HCT116 (cell line): Measurements from ENCODE around the gene SUSD3. TPM values are rescaled to one million over a fixed set of nuclear protein-coding genes. Genes with fewer than 3 reads are reported as not detected.
A peak's percentile ranks its signal among the peaks of the same experiment; 100 is the strongest.

ENCODE experiments used
- ATAC-seq: fragments of 200-7000 bp; cut with Tn5 transposase; 2 replicates; pipeline ENCODE4 v1.9.1; 2020; ENCODE audit warnings: mild to moderate bottlenecking, moderate library complexity
- BruUV-seq: library from RNA; stranded (reverse); fragments of 400-500 nt; replicated peaks from 2 replicates; lab custom pipeline; 2021; lab: Mats Ljungman, UMichigan
- CTCF ChIA-PET: fragments of 300-600 bp; sonication (Branson Sonifier 250); formaldehyde crosslinking; loops from one replicate; lab custom pipeline; 2021; ENCODE audit warnings: antibody characterized with exemption; lab: Charles Lee
- POLR2A ChIA-PET: fragments of 300-600, 350-600 bp; sonication (Branson Sonifier 250); formaldehyde crosslinking; loops from one replicate; lab custom pipeline; 2021; ENCODE audit warnings: antibody characterized with exemption; lab: Charles Lee
- RAD21 ChIA-PET, 2 experiments: fragments of 300-600 bp; sonication (Branson Sonifier 250); formaldehyde crosslinking; loops; one replicate each; lab custom pipeline; 2023; ENCODE audit warnings: low total read pairs in 2 of 2; ENCODE audit not compliant: uncharacterized antibody in 2 of 2, unreplicated experiment in 2 of 2, low non-redundant PET in 1 of 2; lab: Charles Lee
- DNase-seq: peaks from one replicate; pipeline ENCODE4 v3.0.0-alpha.2; 2010; ENCODE audit warnings: low read depth, low spot score
- H2AFZ ChIP-seq: fragments of 200-600 bp; shearing (Covaris generic), sonication (generic); 2 replicates; pipeline ENCODE4 v1.6.1; 2017; ENCODE audit warnings: low read depth, mixed run types, mixed read lengths, antibody characterized with exemption, low read length; ENCODE audit not compliant: poor library complexity, severe bottlenecking
- H3K27ac ChIP-seq: 2 replicates; pipeline ENCODE4 v1.5.1; 2012; ENCODE audit warnings: low read depth, low read length
- H3K27me3 ChIP-seq: fragments of 200-600 bp; sonication (generic); 2 replicates; pipeline ENCODE4 v1.6.1; 2016; ENCODE audit warnings: mixed run types, low read length, mixed read lengths; ENCODE audit not compliant: insufficient read depth
- H3K36me3 ChIP-seq, 2 experiments: fragments of 200-500 bp in 1 of 2; fragments of 200-600 bp in 1 of 2; sonication (Bioruptor generic) in 1 of 2; sonication (generic) in 1 of 2; 2 replicates each; pipeline versions ENCODE4 v1.5.1 to v1.6.1; 2014 to 2016; ENCODE audit warnings: low read length in 2 of 2, inconsistent platforms in 1 of 2, mixed read lengths in 1 of 2, mixed run types in 1 of 2; ENCODE audit not compliant: insufficient read depth in 2 of 2, control insufficient read depth in 1 of 2
- H3K4me1 ChIP-seq, 2 experiments: fragments of 200-600 bp in 1 of 2; sonication (generic) in 1 of 2; 2 replicates each; pipeline versions ENCODE4 v1.5.1 to v1.6.1; 2012 to 2017; ENCODE audit warnings: low read length in 2 of 2, inconsistent platforms in 1 of 2, mild to moderate bottlenecking in 1 of 2, mixed read lengths in 1 of 2, mixed run types in 1 of 2, moderate library complexity in 1 of 2; ENCODE audit not compliant: insufficient read depth in 2 of 2, control insufficient read depth in 1 of 2
- H3K4me2 ChIP-seq: fragments of 200-600 bp; sonication (generic); 2 replicates; pipeline ENCODE4 v1.6.1; 2017; ENCODE audit warnings: mixed run types, low read length, mixed read lengths
- H3K4me3 ChIP-seq, 2 experiments: fragments of 200-600 bp in 1 of 2; sonication (generic) in 1 of 2; replicated peaks in 1 of 2; 2 replicates each; pipeline ENCODE4 v1.5.1; 2011 to 2016; ENCODE audit warnings: low read length in 2 of 2, control low read depth in 1 of 2, low read depth in 1 of 2, mild to moderate bottlenecking in 1 of 2, mixed read lengths in 1 of 2, mixed run types in 1 of 2
- H3K79me2 ChIP-seq: fragments of 200-600 bp; sonication (generic); 2 replicates; pipeline ENCODE4 v1.6.1; 2017; ENCODE audit warnings: mild to moderate bottlenecking, mixed run types, low read length, moderate library complexity, mixed read lengths; ENCODE audit not compliant: insufficient read depth
- H3K9ac ChIP-seq: fragments of 200-600 bp; sonication (generic); 2 replicates; pipeline ENCODE4 v1.6.1; 2016; ENCODE audit warnings: low read length, mixed read lengths
- H3K9me2 ChIP-seq: fragments of 200-600 bp; sonication (generic), shearing (Covaris generic); 2 replicates; pipeline ENCODE4 v1.6.1; 2017; ENCODE audit warnings: mixed run types, mild to moderate bottlenecking, moderate library complexity; ENCODE audit not compliant: insufficient read depth
- H3K9me3 ChIP-seq, 2 experiments: fragments of 200-500 bp in 1 of 2; fragments of 200-600 bp in 1 of 2; sonication (Bioruptor generic) in 1 of 2; sonication (generic) in 1 of 2; 2 replicates each; pipeline ENCODE4 v1.6.1; 2014 to 2017; ENCODE audit warnings: low read length in 2 of 2, mixed read lengths in 2 of 2, inconsistent platforms in 1 of 2, low read depth in 1 of 2, mild to moderate bottlenecking in 1 of 2, mixed run types in 1 of 2, moderate library complexity in 1 of 2; ENCODE audit not compliant: control insufficient read depth in 1 of 2, insufficient read depth in 1 of 2
- H4K20me1 ChIP-seq: fragments of 200-600 bp; sonication (generic), shearing (Covaris generic); 2 replicates; pipeline ENCODE4 v1.6.1; 2017; ENCODE audit warnings: mixed run types, mild to moderate bottlenecking, moderate library complexity; ENCODE audit not compliant: insufficient read depth
- CBX3 ChIP-seq: IDR thresholded peaks from 2 replicates; pipeline ENCODE4 v1.6.1; 2012; ENCODE audit warnings: low read depth
- CTCF ChIP-seq, 3 experiments: fragments of 200-600 bp in 1 of 3; sonication (generic) in 1 of 3; IDR thresholded peaks in 2 of 3; conservative IDR thresholded peaks in 1 of 3; 2 replicates each; pipeline ENCODE4 v1.5.1; 2012 to 2017; ENCODE audit warnings: low read depth in 2 of 3, low read length in 2 of 3, antibody characterized with exemption in 1 of 3, borderline replicate concordance in 1 of 3, control low read depth in 1 of 3, mild to moderate bottlenecking in 1 of 3, mixed read lengths in 1 of 3, mixed run types in 1 of 3, moderate library complexity in 1 of 3; ENCODE audit not compliant: insufficient read depth in 1 of 3
- EGR1 ChIP-seq: IDR thresholded peaks from 2 replicates; pipeline ENCODE4 v1.6.1; 2012; ENCODE audit warnings: low read depth
- ELF1 ChIP-seq: IDR thresholded peaks from 2 replicates; pipeline ENCODE4 v1.6.1; 2012; ENCODE audit warnings: low read depth, borderline replicate concordance
- EZH2phosphoT487 ChIP-seq: fragments of 200-600 bp; IDR thresholded peaks from 2 replicates; pipeline ENCODE4 v1.6.1; 2018; ENCODE audit warnings: antibody characterized with exemption, borderline replicate concordance
- FOSL1 ChIP-seq: IDR thresholded peaks from 2 replicates; pipeline ENCODE4 v1.6.1; 2012; ENCODE audit warnings: low read depth
- JUND ChIP-seq: IDR thresholded peaks from 2 replicates; pipeline ENCODE4 v1.6.1; 2012
- POLR2A ChIP-seq: IDR thresholded peaks from 2 replicates; pipeline ENCODE4 v1.7.0; 2011; ENCODE audit warnings: borderline replicate concordance; ENCODE audit not compliant: insufficient read depth, insufficient read length; ENCODE audit errors: extremely low read depth
- POLR2AphosphoS5 ChIP-seq: IDR thresholded peaks from 2 replicates; pipeline ENCODE4 v1.6.1; 2011; ENCODE audit warnings: mild to moderate bottlenecking, low read depth, low read length, moderate library complexity
- RAD21 ChIP-seq: IDR thresholded peaks from 2 replicates; pipeline ENCODE4 v1.6.1; 2012; ENCODE audit warnings: low read depth, mild to moderate bottlenecking
- TCF7L2 ChIP-seq: IDR thresholded peaks from 2 replicates; pipeline ENCODE4 v1.7.0; 2011; ENCODE audit warnings: borderline replicate concordance, inconsistent platforms; ENCODE audit not compliant: insufficient read depth, insufficient read length; ENCODE audit errors: extremely low read depth
- ZFX ChIP-seq: fragments of 450-650 bp; IDR thresholded peaks from 2 replicates; pipeline ENCODE4 v1.6.1; 2017
- intact Hi-C: fragments of 100-400 bp; cut with micrococcal nuclease; formaldehyde crosslinking; loops from 2 replicates; pipeline ENCODE4 v1.10.0; 2022
- total RNA-seq: library from RNA; stranded (reverse); gene quantifications from one replicate; pipeline ENCODE4 v1.2.1, GENCODE V29; 2021; ENCODE audit not compliant: unreplicated experiment
- TF ChIP-seq, protein P1 (sequence below): IDR thresholded peaks from 2 replicates; pipeline ENCODE4 v1.6.1; 2012

Gene SUSD3
- total RNA-seq, 1 experiment from 2014 or later = 11.3 TPM

GRCh38 chr9:93098236-93098946 lies 39.9 kb downstream of the SUSD3 start:
- Histone ChIP-seq H3K27me3 (no peaks in the 10 kb centered on the region), H3K79me2 (peaks cover 68% of the 10 kb centered on the region), H3K9me2 (no peaks in the 10 kb centered on the region), H3K4me3 (peak overlapping the region; percentile 84 to 94), H3K4me1 (peaks cover 36 to 54% of the 10 kb centered on the region in 2 experiments), H4K20me1 (no peaks in the 10 kb centered on the region), H3K9ac (peak overlapping the region; percentile 91), H3K36me3 (no peaks in the 10 kb centered on the region), H3K27ac (peak overlapping the region; percentile 80), H3K4me2 (peak overlapping the region; percentile 98), H2AFZ (no peak overlapping the region), H3K9me3 (no peaks in the 10 kb centered on the region)
- intact Hi-C loops = loop anchor here (5.0 kb wide), 2 partner anchors 96 to 354 kb away; partner anchors contain the start of genes FAM120A and FAM120AOS
- TF ChIP-seq EZH2phosphoT487 (no peak), EGR1 (no peak), ELF1 (no peak), JUND (no peak), POLR2AphosphoS5 (peak; percentile 50; the same call in 1 of the 2 replicates)
- CTCF ChIA-PET = interaction anchor here (2.3 kb wide), 1 partner anchor 11 kb away, joined by 12 read pairs; no protein-coding TSS in a partner anchor
- BruUV-seq = no TSS peak
- POLR2A ChIA-PET = interaction anchor here (0.9 to 1.1 kb wide), 2 partner anchors 36 to 119 kb away, joined by 3 to 4 read pairs; partner anchors contain the start of gene NINJ1
- DNase-seq (peak; percentile 65), ATAC-seq (peak; percentile 37)
- RAD21 ChIA-PET = interaction anchor here (0.7 kb wide), 3 partner anchors 18 to 37 kb away, joined by 3 to 8 read pairs (median 5); no protein-coding TSS in a partner anchor

- Histone ChIP-seq H3K27me3 (no peaks in the 10 kb centered on the region), H3K36me3 (no peaks in the 10 kb centered on the region), H3K9ac (peak overlapping the region; percentile 12; the same call in 1 of the 2 replicates), H3K27ac (peak overlapping the region; percentile 80), H4K20me1 (no peaks in the 10 kb centered on the region), H3K4me2 (peak overlapping the region; percentile 98), H3K9me2 (no peaks in the 10 kb centered on the region), H3K4me3 (no peak overlapping the region; a peak in 1 of 4 replicates), H3K79me2 (peaks cover 81% of the 10 kb centered on the region), H3K9me3 (peaks cover 5 to 6% of the 10 kb centered on the region in 2 experiments; a peak in 1 of 4 replicates), H3K4me1 (peaks cover 30 to 42% of the 10 kb centered on the region in 2 experiments), H2AFZ (no peak overlapping the region)
- DNase-seq = no peak
- BruUV-seq = no TSS peak
- RAD21 ChIA-PET = no interaction called here
- intact Hi-C loops = loop anchor here (5.0 kb wide), 2 partner anchors 97 to 353 kb away; partner anchors contain the start of genes FAM120A and FAM120AOS
- ATAC-seq = no peak
- POLR2A ChIA-PET = no interaction called here
- CTCF ChIA-PET = interaction anchor here (2.3 kb wide), 1 partner anchor 9 kb away, joined by 12 read pairs; no protein-coding TSS in a partner anchor
- TF ChIP-seq, protein P1, sequence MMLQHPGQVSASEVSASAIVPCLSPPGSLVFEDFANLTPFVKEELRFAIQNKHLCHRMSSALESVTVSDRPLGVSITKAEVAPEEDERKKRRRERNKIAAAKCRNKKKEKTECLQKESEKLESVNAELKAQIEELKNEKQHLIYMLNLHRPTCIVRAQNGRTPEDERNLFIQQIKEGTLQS = no peak
- no peak for TF ChIP-seq RAD21
- TF ChIP-seq ELF1 = no peak
- TF ChIP-seq POLR2A = no peak
- TF ChIP-seq CBX3 = no peak
- TF ChIP-seq TCF7L2 = no peak
- TF ChIP-seq FOSL1 = no peak
- TF ChIP-seq JUND = no peak
- no peak for TF ChIP-seq EGR1
- TF ChIP-seq ZFX = no peak
- no peak for TF ChIP-seq CTCF (IDR thresholded peaks at IDR 0.05 in 2 of 3, conservative IDR thresholded peaks at IDR 0.05 in 1 of 3; ENCODE audit: borderline replicate concordance in 1 of 3, insufficient read depth in 1 of 3, low read depth in 2 of 3, low read length in 2 of 3)
Observed at GRCh38 chr9:93099551-93100275, 41.2 kb downstream of the SUSD3 start.
